ENCODE measurements around the gene FOXP1. TPM values are rescaled to one million over a fixed set of nuclear protein-coding genes. Genes with fewer than 3 reads are reported as not detected.

The FOXP1 gene
- total RNA-seq, 2 experiments from 2014 or later = 108 to 153 TPM

GRCh38 chr3:71492974-71493771, 90.4 kb downstream of the FOXP1 start:
- no peak for DNase-seq
- intact Hi-C loops (cut with DNase I, micrococcal nuclease) = loop anchor here (1.0 to 5.0 kb wide), 8 partner anchors 32 to 482 kb away; no protein-coding TSS in a partner anchor
- Mint-ChIP-seq H3K27me3 (no peaks in the 10 kb centered on the region), H3K9me3 (ENCODE audit: low read depth) (peaks cover 15% of the 10 kb centered on the region), H3K4me3 (peak overlapping the region; percentile 63), H3K36me3 (ENCODE audit: low read depth) (peaks cover 32% of the 10 kb centered on the region), H3K4me1 (peaks cover 86% of the 10 kb centered on the region), H3K27ac (peak overlapping the region; percentile 94)
- POLR2A ChIA-PET = no interaction called here
- peak; percentile 51 for ATAC-seq
- CTCF ChIA-PET = interaction anchor here (1.3 kb wide), 1 partner anchor 15 kb away, joined by 3 read pairs; no protein-coding TSS in a partner anchor

- DNase-seq (no peak), ATAC-seq (no peak)
- POLR2A ChIA-PET = no interaction called here
- H3K27ac Mint-ChIP-seq = peak overlapping the region; percentile 94
- peaks cover 32% of the 10 kb centered on the region for H3K36me3 Mint-ChIP-seq (ENCODE audit: low read depth)
- peaks cover 15% of the 10 kb centered on the region for H3K9me3 Mint-ChIP-seq (ENCODE audit: low read depth)
- intact Hi-C loops (cut with DNase I, micrococcal nuclease) = loop anchor here (2.0 to 5.0 kb wide), 6 partner anchors 132 to 430 kb away; no protein-coding TSS in a partner anchor
- CTCF ChIA-PET = interaction anchor here (1.0 kb wide), 1 partner anchor 34 kb away, joined by 3 read pairs; no protein-coding TSS in a partner anchor
- H3K27me3 Mint-ChIP-seq = no peaks in the 10 kb centered on the region
- H3K4me1 Mint-ChIP-seq = peaks cover 86% of the 10 kb centered on the region
- peak overlapping the region; percentile 63 for H3K4me3 Mint-ChIP-seq
Observed at GRCh38 chr3:71492566-71492965, 91.0 kb downstream of the FOXP1 start.

DNA sequence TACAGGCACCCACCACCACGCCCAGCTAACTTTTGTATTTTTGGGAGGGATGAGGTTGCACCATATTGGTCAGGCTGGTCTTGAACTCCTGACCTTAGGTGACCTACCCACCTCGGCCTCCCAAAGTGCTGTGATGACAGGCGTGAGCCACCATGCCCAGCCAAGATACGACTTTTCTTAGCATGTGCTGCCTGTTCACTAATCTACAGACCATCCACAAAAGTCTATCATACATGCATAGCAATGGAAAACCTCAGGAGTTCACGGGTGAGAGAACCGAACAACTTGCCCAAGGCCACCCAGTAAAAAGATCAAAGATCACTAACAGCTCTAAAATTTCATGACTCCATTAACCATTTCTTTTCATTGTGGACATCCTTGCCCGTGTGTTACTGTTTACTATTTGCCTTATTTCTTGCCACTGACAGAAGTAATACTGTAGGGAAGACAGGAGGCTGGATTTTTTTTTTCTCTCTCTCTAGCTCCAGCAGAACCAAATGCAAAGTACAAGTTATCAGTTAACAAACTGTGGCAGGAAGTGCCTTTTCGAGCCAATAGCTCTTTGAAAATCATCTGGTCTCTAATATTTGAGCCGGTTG, 92.3 kb downstream of the FOXP1 start:
- intact Hi-C loops (cut with DNase I, micrococcal nuclease) = loop anchor here (2.0 to 5.0 kb wide), 7 partner anchors 34 to 429 kb away; no protein-coding TSS in a partner anchor
- POLR2A ChIA-PET = no interaction called here
- CTCF ChIA-PET = interaction anchor here (0.7 to 1.1 kb wide), 4 partner anchors 13 to 941 kb away, joined by 3 to 4 read pairs (median 4); no protein-coding TSS in a partner anchor
- no peak for DNase-seq
- peak overlapping the region; percentile 8 for H3K4me3 Mint-ChIP-seq
- H3K36me3 Mint-ChIP-seq (ENCODE audit: low read depth) = peaks cover 32% of the 10 kb centered on the region
- H3K9me3 Mint-ChIP-seq (ENCODE audit: low read depth) = peaks cover 15% of the 10 kb centered on the region
- no peaks in the 10 kb centered on the region for H3K27me3 Mint-ChIP-seq
- peaks cover 86% of the 10 kb centered on the region for H3K4me1 Mint-ChIP-seq
- peak overlapping the region; percentile 44 for H3K27ac Mint-ChIP-seq
- no peak for ATAC-seq

DNA sequence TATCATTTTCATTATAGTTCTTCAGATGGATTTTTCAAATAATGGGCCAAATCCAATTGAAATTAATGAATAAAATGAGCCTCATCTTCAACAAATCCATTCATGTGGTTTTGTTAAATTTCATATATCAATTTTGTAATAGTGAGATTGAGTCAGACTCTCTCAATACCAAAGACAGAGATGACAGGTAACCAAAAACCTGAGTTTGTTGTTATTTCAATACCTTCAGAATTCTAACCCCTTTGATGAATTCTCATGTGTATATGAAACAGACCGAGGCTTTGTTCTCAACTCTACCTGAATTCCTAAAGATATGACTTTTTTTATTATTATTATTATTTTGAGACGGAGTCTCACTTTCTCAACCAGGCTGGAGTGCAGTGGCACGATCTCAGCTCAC, 92.8 kb downstream of the FOXP1 start:
- Mint-ChIP-seq H3K27me3 (no peaks in the 10 kb centered on the region), H3K4me1 (peaks cover 86% of the 10 kb centered on the region), H3K36me3 (ENCODE audit: low read depth) (peaks cover 30% of the 10 kb centered on the region), H3K27ac (no peak overlapping the region), H3K4me3 (no peak overlapping the region), H3K9me3 (ENCODE audit: low read depth) (peaks cover 15% of the 10 kb centered on the region)
- peak; percentile 20 for ATAC-seq
- no peak for DNase-seq
- ChIA-PET POLR2A (no interaction called here), CTCF (interaction anchor here (0.9 to 1.1 kb wide), 2 partner anchors 13 to 94 kb away, joined by 3 to 4 read pairs; no protein-coding TSS in a partner anchor)
- intact Hi-C loops (cut with DNase I, micrococcal nuclease) = loop anchor here (2.0 to 5.0 kb wide), 7 partner anchors 34 to 428 kb away; no protein-coding TSS in a partner anchor

DNA sequence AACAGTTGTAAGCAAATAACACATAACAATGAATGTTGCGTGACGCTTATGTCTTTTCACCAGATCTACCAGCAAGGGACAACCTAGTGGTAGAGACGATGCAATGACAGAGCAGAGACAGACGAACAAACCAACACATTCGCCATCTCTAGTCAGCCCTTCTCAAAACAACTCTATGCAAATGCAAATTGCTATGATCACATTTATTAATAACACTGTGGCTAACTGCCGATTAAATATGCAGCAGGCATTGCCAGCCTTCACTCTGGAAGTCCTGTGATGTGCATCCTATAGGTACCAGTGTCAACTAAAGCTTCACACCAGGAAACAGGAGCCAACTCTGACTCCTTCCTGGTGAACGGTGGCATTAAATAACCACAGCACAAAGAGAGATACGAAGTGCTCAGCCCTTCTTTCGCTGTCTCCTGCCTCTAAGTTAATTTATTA, 94.2 kb downstream of the FOXP1 start:
- no peak for DNase-seq
- Mint-ChIP-seq H3K36me3 (ENCODE audit: low read depth) (peaks cover 30% of the 10 kb centered on the region), H3K27me3 (no peaks in the 10 kb centered on the region), H3K4me1 (peaks cover 88% of the 10 kb centered on the region), H3K9me3 (ENCODE audit: low read depth) (peaks cover 15% of the 10 kb centered on the region), H3K4me3 (peak overlapping the region; percentile 60), H3K27ac (peak overlapping the region; percentile 89)
- intact Hi-C loops (cut with DNase I, micrococcal nuclease) = loop anchor here in 1 of 2 experiments (1.0 to 2.0 kb wide), 2 partner anchors 9 to 93 kb away; partner anchors contain the start of gene FOXP1
- ChIA-PET CTCF (interaction anchor here (1.6 to 1.9 kb wide), 5 partner anchors 8 to 47 kb away, joined by 4 to 8 read pairs (median 6); no protein-coding TSS in a partner anchor), POLR2A (interaction anchor here (0.7 kb wide), 1 partner anchor 122 kb away, joined by 5 read pairs; no protein-coding TSS in a partner anchor)
- peak; percentile 43 for ATAC-seq

GRCh38 chr3:71488882-71489281, 94.6 kb downstream of the FOXP1 start:
- no peak for DNase-seq
- Mint-ChIP-seq H3K4me3 (peak overlapping the region; percentile 60), H3K9me3 (ENCODE audit: low read depth) (peaks cover 15% of the 10 kb centered on the region), H3K27me3 (no peaks in the 10 kb centered on the region), H3K4me1 (peaks cover 88% of the 10 kb centered on the region), H3K27ac (peak overlapping the region; percentile 89), H3K36me3 (ENCODE audit: low read depth) (peaks cover 30% of the 10 kb centered on the region)
- intact Hi-C loops (cut with DNase I, micrococcal nuclease) = loop anchor here in 1 of 2 experiments (1.0 to 2.0 kb wide), 2 partner anchors 9 to 94 kb away; partner anchors contain the start of gene FOXP1
- ChIA-PET CTCF (interaction anchor here (0.7 to 1.9 kb wide), 8 partner anchors 8 to 92 kb away, joined by 3 to 8 read pairs (median 4); no protein-coding TSS in a partner anchor), POLR2A (no interaction called here)
- ATAC-seq = no peak

DNA sequence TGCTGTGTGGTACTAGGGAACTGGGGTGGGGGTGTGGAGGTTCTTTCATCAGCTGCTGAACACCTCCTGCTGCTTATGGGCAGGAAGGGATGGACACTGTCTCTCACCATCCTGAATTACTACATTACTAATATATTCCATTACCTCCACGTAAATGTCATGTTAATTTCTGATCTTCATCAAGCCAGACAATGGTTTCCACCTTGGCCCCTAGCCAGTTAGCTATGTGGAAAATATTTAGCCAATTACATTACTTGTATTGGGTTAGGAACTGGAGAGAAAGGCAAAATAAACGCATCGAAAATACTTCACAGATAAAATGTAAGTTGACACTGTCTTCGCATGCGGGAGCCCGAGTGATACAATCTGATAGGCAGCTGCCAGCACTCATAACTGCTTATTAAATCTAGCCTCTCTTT, 95.1 kb downstream of the FOXP1 start:
- Mint-ChIP-seq H3K9me3 (ENCODE audit: low read depth) (peaks cover 15% of the 10 kb centered on the region), H3K4me3 (peak overlapping the region; percentile 11), H3K27ac (peak overlapping the region; percentile 72), H3K27me3 (no peaks in the 10 kb centered on the region), H3K4me1 (peaks cover 90% of the 10 kb centered on the region), H3K36me3 (ENCODE audit: low read depth) (peaks cover 30% of the 10 kb centered on the region)
- peak; percentile 23 for DNase-seq
- intact Hi-C loops (cut with DNase I, micrococcal nuclease) = loop anchor here in 1 of 2 experiments (2.0 kb wide), 1 partner anchor 94 kb away; the partner anchor contains the start of gene FOXP1
- ChIA-PET CTCF (interaction anchor here (0.7 to 1.9 kb wide), 10 partner anchors 8 to 372 kb away, joined by 3 to 8 read pairs (median 4); no protein-coding TSS in a partner anchor), POLR2A (no interaction called here)
- ATAC-seq = no peak

DNA sequence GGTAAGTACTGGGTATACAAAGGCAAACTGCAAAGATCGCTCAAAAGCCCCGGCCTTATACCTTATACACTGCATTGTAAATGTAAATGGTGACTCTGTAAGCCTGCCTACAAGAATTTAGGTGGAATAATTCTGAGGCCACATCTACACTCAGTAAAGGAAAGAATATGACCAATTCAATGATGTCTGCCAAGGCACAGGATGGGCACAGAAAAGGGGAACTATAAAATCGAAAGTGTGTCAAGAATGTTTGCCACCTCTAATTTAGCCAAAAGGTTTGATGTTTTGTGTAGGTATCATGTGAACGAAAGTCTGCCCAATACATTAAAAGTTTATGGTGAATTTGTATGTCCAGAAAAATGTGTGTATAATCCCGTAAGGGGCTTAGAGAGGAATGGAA, 96.1 kb downstream of the FOXP1 start:
- Mint-ChIP-seq H3K9me3 (ENCODE audit: low read depth) (peaks cover 13% of the 10 kb centered on the region), H3K36me3 (ENCODE audit: low read depth) (peaks cover 26% of the 10 kb centered on the region), H3K4me3 (peak overlapping the region; percentile 54), H3K27ac (peak overlapping the region; percentile 88), H3K4me1 (peaks cover 88% of the 10 kb centered on the region), H3K27me3 (no peaks in the 10 kb centered on the region)
- CTCF ChIA-PET = interaction anchor here (0.7 to 1.9 kb wide), 5 partner anchors 7 to 371 kb away, joined by 3 to 6 read pairs (median 3); no protein-coding TSS in a partner anchor
- DNase-seq = no peak
- intact Hi-C loops (cut with DNase I, micrococcal nuclease) = loop anchor here in 1 of 2 experiments (2.0 kb wide), 2 partner anchors 27 to 105 kb away; no protein-coding TSS in a partner anchor
- POLR2A ChIA-PET = no interaction called here
- ATAC-seq = peak; percentile 11

- H3K36me3 Mint-ChIP-seq (ENCODE audit: low read depth) = peaks cover 21% of the 10 kb centered on the region
- ATAC-seq (peak; percentile 58), DNase-seq (peak; percentile 56)
- CTCF ChIA-PET = interaction anchor here (0.6 to 1.2 kb wide), 4 partner anchors 26 to 183 kb away, joined by 3 read pairs; no protein-coding TSS in a partner anchor
- intact Hi-C loops (cut with DNase I, micrococcal nuclease) = loop anchor here in 1 of 2 experiments (2.0 kb wide), 2 partner anchors 26 to 104 kb away; no protein-coding TSS in a partner anchor
- peaks cover 12% of the 10 kb centered on the region for H3K9me3 Mint-ChIP-seq (ENCODE audit: low read depth)
- peak overlapping the region; percentile 88 for H3K27ac Mint-ChIP-seq
- POLR2A ChIA-PET = no interaction called here
- peak overlapping the region; percentile 54 for H3K4me3 Mint-ChIP-seq
- peaks cover 89% of the 10 kb centered on the region for H3K4me1 Mint-ChIP-seq
- no peaks in the 10 kb centered on the region for H3K27me3 Mint-ChIP-seq
Observed at GRCh38 chr3:71486831-71487230, 96.7 kb downstream of the FOXP1 start.

- ATAC-seq (no peak), DNase-seq (no peak)
- Mint-ChIP-seq H3K27me3 (no peaks in the 10 kb centered on the region), H3K9me3 (ENCODE audit: low read depth) (peaks cover 4% of the 10 kb centered on the region), H3K4me1 (peaks cover 89% of the 10 kb centered on the region), H3K27ac (peak overlapping the region; percentile 64), H3K4me3 (no peak overlapping the region), H3K36me3 (ENCODE audit: low read depth) (peaks cover 13% of the 10 kb centered on the region)
- intact Hi-C loops (cut with DNase I, micrococcal nuclease) = loop anchor here in 1 of 2 experiments (2.0 kb wide), 2 partner anchors 25 to 103 kb away; no protein-coding TSS in a partner anchor
- CTCF ChIA-PET = interaction anchor here (0.8 to 1.2 kb wide), 3 partner anchors 25 to 182 kb away, joined by 3 read pairs; no protein-coding TSS in a partner anchor
- POLR2A ChIA-PET = no interaction called here
Observed at GRCh38 chr3:71485896-71486295, 97.6 kb downstream of the FOXP1 start.

Data from activated CD4-positive, alpha-beta T cell treated with anti-CD3 and anti-CD28 coated beads for 36 hours (primary cell).